K562 (cell line): ENCODE results near the gene CDCA7L. TPM values are rescaled to one million over a fixed set of nuclear protein-coding genes. Genes with fewer than 3 reads are reported as not detected.

ENCODE experiments used
- BCLAF1 ChIP-seq, 2 experiments: fragments of 450-650 bp in 1 of 2; IDR thresholded peaks; 2 replicates each; pipeline ENCODE4 v1.6.1; 2011 to 2017; ENCODE audit warnings: low read depth in 2 of 2, antibody characterized with exemption in 1 of 2, borderline replicate concordance in 1 of 2, low read length in 1 of 2, mild to moderate bottlenecking in 1 of 2, mixed read lengths in 1 of 2; ENCODE audit not compliant: control insufficient read depth in 1 of 2
- CEBPZ ChIP-seq: fragments of 150-350 bp; IDR thresholded peaks from 2 replicates; pipeline ENCODE4 v1.6.1; 2014; ENCODE audit warnings: low read depth, mild to moderate bottlenecking, low read length, borderline replicate concordance
- POLR2B ChIP-seq: fragments of 450-650 bp; IDR thresholded peaks from 2 replicates; pipeline ENCODE4 v1.6.1; 2018; ENCODE audit warnings: low read depth; ENCODE audit not compliant: partially characterized antibody
- ZFPM2 ChIP-seq: fragments of 250-450 bp; sonication (Bioruptor Pico); IDR thresholded peaks from 2 replicates; pipeline ENCODE4 v1.5.1; 2022; ENCODE audit warnings: mild to moderate bottlenecking
- ZNF407 ChIP-seq: fragments of 450-650 bp; IDR thresholded peaks from 2 replicates; pipeline ENCODE4 v1.6.1; 2016; ENCODE audit warnings: low read depth
- polyA plus RNA-seq, 8 experiments: library from polyadenylated mRNA; depleted of rRNA in 4 of 8; stranded (reverse) in 5 of 8; unstranded in 3 of 8; fragments of >200 nt; fragmentation: Nextera tagmentation in 2 of 8; fragmentation: Illumina TruSeq in 1 of 8; extraction: Ambion mirVana in 2 of 8; extraction: Trizol in 1 of 8; gene quantifications; 2 replicates each; pipeline versions ENCODE4 v1.2.1 to v1.2.3, GENCODE V29; 2011 to 2014; ENCODE audit warnings: inconsistent platforms in 1 of 8, missing spikeins in 1 of 8
- total RNA-seq, 7 experiments: library from RNA; depleted of rRNA in 6 of 7; stranded (reverse); fragments of >200 nt in 6 of 7; fragmentation: Illumina TruSeq in 2 of 7; extraction: Trizol in 2 of 7; gene quantifications; 2 replicates each; pipeline versions ENCODE4 v1.2.1 to v1.2.3, GENCODE V29; 2011 to 2021; ENCODE audit warnings: low replicate concordance in 1 of 7

The CDCA7L gene
- total and polyA plus RNA-seq, 9 of the 15 experiments (the other 6 are each of a cell fraction or from before 2014, with no cell fraction given): 1.9 to 32.4 (median 3.1) TPM

GRCh38 chr7:21926448-21926847 lies 19.3 kb downstream of the CDCA7L start (continued):
- no peak for TF ChIP-seq CEBPZ
- TF ChIP-seq ZFPM2 (CRISPR knock-in tag): no peak
- TF ChIP-seq ZNF407: no peak
- TF ChIP-seq BCLAF1 (IDR thresholded peaks at IDR 0.05; ENCODE audit: borderline replicate concordance in 1 of 2, control insufficient read depth in 1 of 2, low read depth in 2 of 2, low read length in 1 of 2): no peak
- TF ChIP-seq POLR2B: no peak
